Activated T-cell treated with anti-CD3 and anti-CD28 coated beads for 4 hours (primary cell): Measurements from ENCODE around the gene ING2.

Experiments
- DNase-seq: peaks from one replicate; pipeline ENCODE4 v3.0.0-alpha.2; 2020

The ING2 gene

DNA sequence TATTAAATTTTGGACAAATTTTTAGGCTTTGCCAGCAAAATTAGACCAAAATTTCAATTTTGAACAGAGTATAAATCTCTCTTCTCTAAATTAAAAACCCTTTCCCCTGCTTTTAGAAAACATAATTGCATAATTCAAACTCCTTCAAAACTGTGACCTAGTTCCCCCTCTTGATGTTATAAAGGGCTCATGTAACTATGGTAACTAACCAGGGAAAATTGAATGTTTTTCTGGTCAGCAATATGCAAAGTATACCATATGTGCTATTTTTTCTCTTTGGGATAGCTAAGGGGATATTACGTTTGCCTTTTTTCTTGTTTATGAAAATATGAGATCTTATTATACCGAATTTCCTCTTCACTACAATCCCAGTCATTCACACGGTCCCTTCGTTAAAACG is 5.1 kb upstream of the ING2 start:
- no peak for DNase-seq

GRCh38 chr4:183503497-183504063 is 1.3 kb upstream of the ING2 start:
- no peak for DNase-seq

DNA sequence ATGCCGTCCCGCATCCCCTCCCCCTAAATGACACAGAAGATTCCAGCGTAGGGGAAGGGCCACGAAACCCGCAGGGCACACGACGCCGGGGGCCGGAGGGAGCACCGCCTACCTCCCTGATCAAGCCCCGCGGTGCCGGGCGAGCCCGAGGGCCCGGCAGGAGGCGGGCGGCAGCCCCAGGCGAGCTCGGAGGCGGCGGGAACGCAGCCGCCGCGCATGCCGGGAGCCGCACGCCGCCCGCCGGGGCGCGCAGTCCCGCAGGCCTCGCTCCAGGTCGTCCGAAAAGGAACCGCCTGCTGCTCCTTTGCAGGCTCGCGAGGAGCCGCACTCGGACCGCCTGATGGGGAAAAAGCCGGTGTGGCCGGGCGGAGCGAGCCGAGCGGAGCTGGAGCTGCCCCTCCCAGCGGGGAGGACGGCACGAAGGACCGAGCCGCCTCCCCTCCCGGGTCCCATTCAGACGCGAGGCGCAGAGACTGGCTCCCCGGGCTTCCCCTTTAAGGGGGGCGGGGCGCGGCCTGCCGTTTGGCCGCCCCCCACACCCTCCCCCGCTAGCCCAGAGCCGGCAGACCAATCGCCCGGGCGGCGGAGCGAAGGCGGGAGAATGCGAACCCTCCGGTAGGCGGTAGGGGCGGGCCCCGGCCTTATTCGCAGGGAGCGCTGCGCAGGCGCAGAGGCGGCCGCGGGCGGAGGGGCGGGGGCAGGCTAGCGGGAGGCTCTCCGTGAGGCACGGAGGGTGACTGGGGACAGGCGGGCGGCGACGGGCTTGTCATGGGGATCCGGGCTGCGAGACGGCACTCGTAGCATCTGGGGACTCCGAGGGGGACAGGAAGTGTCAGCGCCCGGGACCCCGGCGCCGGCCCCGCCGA is 561 bp upstream of the ING2 start:
- peak; percentile 99 for DNase-seq

- peak; percentile 79 for DNase-seq
These were observed 942 bp downstream of the ING2 start for GRCh38 chr4:183505611-183506388.

- no peak for DNase-seq
These were observed 1.5 kb downstream of the ING2 start for GRCh38 chr4:183506389-183506735.

DNA sequence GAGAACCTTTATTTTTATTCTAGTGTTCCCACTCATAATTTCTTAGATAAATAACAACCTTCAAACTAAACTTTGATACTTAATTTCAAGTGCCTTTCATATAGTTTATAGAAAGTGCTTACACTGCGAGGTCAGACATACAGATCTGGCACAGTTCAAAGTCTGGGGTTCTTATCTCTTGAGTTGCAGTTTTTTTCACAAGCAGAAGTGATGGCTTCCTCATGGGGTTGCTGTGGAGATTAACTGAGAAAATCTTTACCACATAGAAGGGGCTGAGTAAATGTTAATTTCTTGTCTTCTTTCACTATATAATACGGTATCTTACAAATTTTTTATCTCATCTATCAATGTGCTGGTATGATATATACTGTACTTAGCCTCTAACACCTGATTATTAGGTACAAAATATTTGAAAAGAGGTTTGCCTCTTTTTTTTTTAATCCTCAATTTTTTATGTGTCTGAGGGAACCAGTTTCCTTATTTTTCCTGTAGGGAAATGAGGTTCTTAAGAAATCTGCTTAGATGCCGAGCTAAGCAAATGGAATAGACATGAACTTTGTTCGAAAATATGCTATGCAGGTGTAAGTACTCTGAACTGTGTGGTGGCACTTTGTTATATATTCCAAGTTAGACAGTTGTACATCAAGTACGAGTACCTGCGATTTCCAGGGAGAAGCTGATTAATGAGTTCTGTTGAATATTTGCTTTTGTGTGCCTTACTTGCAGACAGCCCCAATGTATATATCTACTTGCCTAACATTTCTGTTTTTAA is 3.3 kb downstream of the ING2 start:
- no peak for DNase-seq

- DNase-seq, result no peak
These were observed 4.0 kb downstream of the ING2 start for GRCh38 chr4:183508697-183509335.

DNA sequence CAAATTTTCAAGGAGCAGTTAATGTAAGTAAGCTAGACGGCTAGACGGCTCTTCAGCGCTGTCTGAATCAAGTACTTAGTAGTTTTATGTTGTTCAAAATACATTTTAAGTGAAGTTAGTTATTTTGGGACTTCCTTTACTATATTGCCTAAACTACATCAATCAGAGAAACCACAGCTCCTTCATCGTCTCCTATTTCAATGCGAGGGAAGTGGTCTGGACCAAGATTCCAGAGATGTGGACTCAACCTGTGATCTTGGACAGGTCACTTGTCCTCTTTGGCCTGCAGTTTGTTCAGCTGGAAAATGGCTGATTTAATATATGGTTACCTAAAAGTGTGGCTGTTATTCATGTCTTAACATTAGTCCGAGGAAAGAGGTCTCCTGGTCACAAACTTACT is 10.6 kb downstream of the ING2 start:
- no peak for DNase-seq

- no peak for DNase-seq
These were observed 12.3 kb downstream of the ING2 start for GRCh38 chr4:183517194-183517593.

DNA sequence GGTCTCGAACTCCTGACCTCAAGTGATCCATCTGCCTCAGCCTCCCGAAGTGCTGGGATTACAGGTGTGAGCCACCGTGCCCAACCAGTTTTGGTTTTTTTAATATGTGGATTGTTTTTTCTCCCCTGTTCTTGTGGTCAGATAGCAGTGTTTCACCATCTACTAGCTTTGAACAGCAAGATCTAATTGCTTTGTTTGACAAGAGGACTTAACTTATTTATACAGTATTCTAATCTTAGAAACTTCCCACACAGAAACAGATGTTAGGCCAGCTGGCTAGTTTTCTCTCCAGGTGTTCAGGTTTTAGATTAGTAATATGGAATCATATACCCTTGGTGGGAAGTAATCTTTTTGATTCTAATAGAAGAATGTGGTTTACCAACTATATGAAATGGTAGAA is 12.9 kb downstream of the ING2 start:
- no peak for DNase-seq

GRCh38 chr4:183522821-183523220 is 18.0 kb downstream of the ING2 start:
- DNase-seq, result no peak

GRCh38 chr4:183527326-183527725 is 22.5 kb downstream of the ING2 start:
- DNase-seq, result no peak

- no peak for DNase-seq
These were observed 28.0 kb downstream of the ING2 start for GRCh38 chr4:183532821-183533220.

DNA sequence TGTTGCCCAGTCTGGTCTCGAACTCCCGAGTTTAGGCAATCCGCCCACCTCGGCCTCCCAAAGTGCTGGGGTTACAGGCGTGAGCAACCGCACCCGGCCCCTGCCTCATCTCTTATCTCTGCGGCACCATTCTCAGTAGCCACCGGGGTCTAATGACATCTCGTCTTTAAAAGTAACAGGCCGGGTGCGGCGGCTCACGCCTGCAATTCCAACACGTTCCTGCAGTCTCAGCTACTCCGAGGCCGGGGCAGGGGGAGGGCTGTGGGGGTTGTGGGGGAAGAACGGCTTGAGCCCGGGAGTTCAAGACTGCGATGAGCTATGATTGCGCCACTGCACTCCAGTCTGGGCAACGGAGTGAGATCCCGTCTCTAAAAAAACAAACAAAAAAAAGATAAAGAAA is 28.8 kb downstream of the ING2 start:
- no peak for DNase-seq

DNA sequence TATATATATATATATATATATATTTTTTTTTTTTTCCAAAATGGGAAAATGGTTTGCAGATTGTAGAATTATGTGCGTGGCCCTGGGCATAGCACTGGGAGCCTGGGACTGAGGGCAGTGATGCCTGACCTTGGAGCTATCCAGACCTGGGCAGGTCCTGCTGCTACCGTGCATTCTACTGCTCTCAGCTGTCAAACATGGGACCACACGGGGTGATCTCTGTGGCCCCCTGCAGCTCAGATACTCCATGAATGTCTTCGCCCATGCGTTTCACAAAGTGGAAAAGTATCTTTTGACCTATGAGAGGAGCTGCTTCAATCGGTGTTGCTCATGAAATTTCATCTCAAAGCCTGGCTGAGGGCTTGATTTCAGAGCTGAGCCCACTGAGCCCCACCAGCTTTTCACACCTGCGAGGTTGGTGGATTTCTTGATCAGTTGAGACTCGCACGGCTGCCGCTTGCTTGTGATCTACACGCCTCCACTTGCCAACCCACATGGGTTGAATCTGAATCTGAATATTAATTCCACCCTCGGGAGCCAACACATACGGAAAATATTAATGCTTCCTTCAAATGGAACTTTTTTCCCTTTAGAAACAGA is 35.7 kb downstream of the ING2 start:
- DNase-seq, result no peak

DNA sequence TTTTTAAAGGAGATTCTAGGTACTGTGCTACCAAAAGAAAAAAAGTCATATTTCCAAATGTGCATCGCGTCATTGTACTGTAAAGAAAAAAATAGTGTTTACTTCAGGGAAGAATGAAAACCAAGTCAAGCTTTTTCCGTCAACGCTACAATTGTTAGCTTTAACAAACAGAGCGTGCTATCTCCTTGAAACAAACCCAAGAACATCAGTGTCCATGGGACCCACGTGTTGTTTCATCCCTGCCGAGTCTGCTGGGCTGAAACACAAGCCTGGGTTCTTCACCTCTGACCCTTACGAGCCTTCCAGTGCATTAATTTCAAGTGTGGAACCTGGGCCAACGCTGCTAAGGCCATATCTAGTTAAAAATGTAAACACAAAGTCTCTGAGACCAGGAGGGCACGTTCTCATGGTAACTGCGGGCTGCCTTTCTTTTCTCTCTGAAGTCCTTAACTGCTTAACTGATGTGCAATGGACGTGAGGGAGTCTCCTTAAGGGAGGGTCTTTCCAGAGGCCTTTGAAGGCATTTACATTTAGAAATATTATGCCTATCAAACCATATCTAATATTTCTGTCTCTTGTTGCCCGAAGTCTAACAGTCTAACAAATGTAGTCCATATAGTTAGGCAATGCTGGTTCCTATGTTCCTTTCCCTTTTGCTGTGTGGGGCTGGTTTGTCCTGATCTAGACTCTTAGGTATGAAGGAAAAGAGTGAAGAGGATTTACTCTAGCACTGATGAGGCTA is 36.3 kb downstream of the ING2 start:
- DNase-seq, result no peak

GRCh38 chr4:183541752-183542040 is 36.8 kb downstream of the ING2 start:
- no peak for DNase-seq

GRCh38 chr4:183543435-183543834 is 38.6 kb downstream of the ING2 start:
- DNase-seq, result no peak

DNA sequence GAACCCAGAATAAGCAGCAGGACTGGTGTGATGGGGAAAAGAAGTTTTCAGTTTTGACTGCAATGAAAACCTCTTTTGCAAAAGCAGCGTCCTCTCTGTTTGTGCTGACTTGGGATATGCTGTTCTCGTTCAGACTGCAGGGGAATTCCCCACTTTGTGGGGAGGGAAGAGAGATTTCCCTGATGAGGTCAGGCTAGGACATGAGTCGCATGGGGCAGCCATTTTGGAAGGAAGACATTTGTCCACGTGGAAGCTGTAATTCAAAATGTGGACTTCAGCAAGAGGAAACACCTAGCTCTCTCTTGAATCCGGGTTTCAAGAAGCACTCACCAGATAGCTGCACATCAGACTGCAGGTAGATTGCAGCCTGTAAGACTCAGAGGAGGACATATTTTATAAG is 39.3 kb downstream of the ING2 start:
- no peak for DNase-seq

DNA sequence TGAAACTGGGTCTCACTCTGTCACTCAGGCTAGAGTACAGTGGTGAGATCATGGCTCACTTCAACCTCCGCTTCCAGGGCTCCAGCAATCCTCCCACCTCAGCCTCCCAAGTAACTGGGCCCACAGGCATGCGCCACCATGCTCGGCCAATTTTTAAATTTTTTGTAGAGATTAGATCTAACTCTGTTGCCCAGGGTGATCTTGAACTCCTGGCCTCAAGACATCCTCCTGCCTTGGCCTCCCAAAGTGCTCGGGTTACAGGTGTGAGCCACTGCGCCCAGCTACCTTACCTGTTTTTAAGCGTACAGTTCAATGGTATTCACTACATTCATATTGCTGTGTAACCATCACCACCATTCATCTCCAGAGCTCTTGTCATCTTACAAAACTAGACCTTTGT is 41.5 kb downstream of the ING2 start:
- DNase-seq, result no peak

DNA sequence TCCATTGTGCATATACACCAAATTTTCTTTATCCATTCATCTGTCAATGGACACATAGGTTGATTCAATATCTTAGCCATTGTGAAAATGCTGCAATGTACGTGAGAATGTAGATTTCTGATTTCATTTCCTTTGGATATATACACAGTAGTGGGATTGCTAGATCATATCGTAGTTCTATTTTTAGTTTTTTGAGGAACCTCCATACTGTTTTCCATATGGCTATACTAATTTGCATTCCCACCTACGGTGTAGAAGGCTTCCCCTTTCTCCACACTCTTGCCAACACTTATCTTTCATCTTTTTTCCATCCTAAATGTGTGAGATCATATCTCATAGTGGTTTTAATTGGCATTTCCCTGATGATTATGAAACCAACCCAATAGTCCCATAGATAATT is 43.4 kb downstream of the ING2 start:
- no peak for DNase-seq
